Fibroblast of gingiva (primary cell): ENCODE data around the gene S100A14.
"Not testable (repeated sequence)": the region's sequence is repeated elsewhere in the genome, so short reads cannot be mapped to it uniquely, and the experiment has no call there.

Experiments used
- DNase-seq: peaks from one replicate; pipeline ENCODE4 v3.0.0-alpha.2; 2011; ENCODE audit warnings: low read depth

S100A14 gene

DNA sequence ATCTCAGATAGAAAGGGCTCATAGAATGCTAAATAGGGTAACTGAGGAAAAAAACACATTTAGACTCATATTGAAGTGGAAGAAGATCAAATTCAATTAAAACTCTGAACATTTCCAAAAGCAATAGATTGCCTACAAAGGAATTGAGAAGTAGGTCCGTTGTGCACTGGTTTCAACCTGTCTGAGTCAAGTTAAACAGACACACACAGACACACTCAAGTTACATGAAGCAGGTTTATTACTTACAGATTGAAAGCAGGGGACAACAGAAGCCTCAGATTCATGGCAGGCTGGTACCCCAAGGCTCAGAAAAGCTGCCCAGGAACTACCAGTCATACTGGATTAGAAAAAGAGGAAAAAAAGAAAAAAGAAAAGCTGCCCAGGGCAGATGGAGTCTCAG, 29.8 kb downstream of the S100A14 start:
- DNase-seq = no peak

DNA sequence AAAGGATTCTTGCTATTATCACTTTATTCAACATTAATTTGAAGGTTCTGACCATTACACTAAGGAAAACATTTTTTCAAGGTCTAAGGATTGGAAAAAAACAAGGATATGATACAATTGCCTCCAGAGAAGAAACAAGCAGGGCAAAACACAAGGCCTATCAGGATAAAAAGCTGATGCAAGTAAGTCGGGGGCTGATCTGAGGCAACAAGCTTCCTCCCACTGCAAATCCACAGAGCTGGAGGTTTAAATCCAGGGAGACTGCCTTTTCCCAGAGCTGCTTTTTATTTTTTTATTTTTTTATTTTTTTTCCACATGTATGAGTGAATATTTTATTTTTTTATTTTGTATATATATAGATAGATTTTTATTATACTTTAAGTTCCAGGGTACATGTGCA, 31.1 kb downstream of the S100A14 start:
- DNase-seq = no peak

DNA sequence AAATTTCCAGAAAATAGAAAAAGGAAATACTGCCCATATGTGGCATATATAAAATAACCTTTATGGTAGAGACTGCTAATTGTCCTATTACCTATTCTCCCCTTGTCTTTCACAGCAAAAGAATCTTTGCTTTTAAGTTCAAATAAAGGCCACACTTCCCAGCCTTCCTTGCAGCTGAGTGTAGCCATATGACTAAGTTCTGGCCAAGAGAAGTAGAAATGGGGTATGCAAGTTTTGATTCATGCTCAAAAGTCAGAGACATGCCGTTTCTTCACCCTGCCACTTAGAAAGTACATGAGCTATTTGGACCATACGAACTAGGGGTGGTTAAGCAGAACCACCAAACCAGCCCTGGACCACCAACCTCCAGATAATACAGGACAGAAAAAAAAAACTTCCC, 32.1 kb downstream of the S100A14 start:
- DNase-seq = no peak

DNA sequence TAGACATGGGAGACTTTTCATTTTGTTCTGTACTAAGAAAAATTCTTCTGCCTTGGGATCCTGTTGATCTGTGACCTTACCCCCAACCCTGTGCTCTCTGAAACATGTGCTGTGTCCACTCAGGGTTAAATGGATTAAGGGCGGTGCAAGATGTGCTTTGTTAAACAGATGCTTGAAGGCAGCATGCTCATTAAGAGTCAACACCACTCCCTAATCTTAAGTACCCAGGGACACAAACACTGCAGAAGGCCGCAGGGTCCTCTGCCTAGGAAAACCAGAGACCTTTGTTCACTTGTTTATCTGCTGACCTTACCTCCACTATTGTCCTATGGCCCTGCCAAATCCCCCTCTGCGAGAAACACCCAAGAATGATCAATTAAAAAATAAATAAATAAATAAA, 32.6 kb downstream of the S100A14 start:
- not testable (repeated sequence) for DNase-seq

DNA sequence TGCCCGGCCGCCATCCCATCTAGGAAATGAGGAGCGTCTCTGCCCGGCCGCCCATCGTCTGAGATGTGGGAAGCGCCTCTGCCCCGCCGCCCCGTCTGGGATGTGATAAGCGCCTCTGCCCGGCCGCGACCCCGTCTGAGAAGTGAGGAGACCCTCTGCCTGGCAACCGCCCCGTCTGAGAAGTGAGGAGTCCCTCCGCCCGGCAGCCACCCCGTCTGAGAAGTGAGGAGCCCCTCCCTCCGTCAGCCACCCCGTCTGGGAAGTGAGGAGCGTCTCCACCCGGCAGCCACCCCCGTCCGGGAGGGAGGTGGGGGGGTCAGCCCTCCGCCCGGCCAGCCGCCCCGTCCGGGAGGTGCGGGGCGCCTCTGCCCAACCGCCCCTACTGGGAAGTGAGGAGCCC, 33.3 kb downstream of the S100A14 start:
- DNase-seq = not testable (repeated sequence)

DNA sequence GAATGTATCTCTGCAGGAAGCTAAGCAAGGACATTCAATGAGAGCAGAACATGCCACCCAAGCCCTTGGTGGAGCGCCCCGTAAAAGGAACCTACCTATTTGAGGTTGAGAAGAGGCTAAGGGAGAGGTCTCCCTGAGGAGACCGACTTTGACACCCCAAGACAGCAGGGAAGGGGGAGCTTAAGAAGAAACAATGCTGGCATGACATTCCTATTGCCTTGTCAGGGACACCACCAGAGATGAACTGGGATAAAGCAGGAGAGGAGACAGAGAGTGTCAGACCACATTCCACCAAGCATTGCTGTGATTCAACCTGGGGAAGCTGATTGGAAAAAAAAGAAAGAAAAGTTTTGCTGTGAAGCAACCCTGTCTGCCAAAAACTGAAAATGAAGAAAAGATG, 37.2 kb downstream of the S100A14 start:
- DNase-seq = no peak

DNA sequence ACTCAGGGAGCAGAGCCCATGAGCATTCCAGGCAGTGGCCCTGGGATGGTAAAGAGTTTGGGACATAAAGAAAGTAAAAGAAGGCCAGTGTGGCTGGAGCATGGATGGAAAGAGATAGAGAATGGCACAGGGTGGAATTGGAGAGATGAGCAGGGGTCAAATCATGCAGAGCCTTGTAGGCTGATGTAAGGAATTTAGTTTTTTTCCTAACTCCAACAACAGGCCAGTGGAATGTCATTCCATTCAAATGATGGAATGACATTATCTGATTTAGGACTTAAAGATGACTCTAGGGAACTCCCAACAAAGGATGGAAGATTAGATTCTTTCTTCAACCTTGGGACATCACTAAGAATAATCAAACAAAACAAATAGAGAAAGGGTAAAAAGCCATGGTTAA, 37.6 kb downstream of the S100A14 start:
- DNase-seq = no peak

DNA sequence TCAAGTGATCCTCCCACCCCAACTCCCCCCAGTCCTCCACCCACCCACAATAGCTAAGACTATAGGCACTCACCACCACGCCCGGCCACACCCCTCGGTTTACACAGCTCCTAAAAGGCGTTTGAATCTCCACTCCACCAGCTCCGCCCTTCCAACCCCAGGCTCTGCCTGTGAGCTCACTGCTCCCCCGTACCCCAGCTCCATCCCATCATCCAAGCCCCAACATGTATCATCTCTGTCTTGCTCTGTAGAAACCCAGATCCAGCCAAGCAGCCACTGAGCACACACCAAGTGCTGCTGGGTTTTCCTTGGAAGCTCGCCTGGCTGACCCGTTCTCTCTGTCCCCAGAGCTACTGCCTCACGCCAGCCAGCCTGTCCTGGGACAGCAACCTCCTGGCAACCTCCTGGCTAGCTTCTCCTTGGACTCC, 38.5 kb downstream of the S100A14 start:
- DNase-seq = no peak

DNA sequence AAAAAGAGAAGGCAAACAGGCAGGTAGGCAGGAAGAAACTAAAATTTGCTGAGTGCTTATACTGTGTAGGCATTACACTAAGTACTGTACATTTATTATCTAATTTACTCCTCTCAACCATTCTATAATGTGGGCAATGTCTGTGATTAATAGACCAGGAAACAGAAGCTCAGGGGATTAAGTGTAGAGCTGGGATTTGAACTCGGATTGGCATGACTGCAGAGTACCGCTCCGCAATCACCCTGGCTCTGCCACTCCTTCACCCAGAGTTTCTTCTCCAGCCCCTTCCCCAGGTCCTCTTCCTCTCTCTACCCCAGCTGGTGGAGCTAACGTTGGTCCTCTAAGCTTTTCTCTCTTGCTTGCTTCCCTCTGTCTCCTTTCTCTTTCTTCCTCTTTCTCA, 39.0 kb downstream of the S100A14 start:
- DNase-seq = no peak

DNA sequence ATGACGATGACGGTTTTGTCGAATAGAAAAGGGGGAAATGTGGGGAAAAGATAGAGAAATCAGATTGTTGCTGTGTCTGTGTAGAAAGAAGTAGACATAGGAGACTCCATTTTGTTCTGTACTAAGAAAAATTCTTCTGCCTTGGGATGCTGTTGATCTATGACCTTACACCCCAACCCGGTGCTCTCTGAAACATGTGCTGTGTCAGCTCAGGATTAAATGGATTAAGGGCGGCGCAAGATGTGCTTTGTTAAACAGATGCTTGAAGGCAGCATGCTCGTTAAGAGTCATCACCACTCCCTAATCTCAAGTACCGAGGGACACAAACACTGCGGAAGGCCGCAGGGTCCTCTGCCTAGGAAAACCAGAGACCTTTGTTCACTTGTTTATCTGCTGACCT, 40.6 kb downstream of the S100A14 start:
- DNase-seq = not testable (repeated sequence)

DNA sequence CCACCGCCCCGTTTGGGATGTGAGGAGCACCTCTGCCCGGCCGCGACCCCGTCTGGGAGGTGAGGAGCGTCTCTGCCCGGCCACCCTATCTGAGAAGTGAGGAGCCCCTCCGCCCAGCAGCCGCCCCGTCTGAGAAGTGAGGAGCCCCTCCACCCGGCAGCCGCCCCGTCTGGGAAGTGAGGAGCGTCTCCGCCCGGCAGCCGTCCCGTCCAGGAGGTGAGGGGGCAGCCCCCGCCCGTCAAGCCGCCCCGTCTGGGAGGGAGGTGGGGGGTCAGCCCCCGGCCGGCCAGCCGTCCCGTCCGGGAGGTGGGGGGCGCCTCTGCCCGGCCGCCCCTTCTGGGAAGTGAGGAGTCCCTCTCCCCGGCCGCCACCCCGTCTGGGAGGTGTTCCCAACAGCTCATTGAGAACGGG, 41.0 kb downstream of the S100A14 start:
- DNase-seq = not testable (repeated sequence)

DNA sequence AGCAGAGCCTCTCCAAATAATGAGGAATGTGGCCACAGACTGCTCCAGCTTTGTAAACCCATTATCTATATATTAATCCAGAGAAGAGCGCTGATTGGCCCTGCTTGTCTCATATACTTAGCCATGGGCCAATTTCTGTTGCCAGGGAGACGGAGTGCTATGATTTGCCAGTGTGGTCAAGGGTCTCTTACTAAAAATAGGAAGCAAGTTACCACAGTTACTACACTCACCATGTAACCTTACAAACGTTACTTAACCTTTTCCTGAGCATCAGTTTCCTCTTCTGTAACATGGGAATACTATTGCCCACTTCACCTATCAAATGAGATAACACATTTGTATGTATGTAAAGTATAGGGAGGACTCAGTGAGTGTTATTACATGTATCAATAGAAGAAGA, 42.8 kb downstream of the S100A14 start:
- no peak for DNase-seq

DNA sequence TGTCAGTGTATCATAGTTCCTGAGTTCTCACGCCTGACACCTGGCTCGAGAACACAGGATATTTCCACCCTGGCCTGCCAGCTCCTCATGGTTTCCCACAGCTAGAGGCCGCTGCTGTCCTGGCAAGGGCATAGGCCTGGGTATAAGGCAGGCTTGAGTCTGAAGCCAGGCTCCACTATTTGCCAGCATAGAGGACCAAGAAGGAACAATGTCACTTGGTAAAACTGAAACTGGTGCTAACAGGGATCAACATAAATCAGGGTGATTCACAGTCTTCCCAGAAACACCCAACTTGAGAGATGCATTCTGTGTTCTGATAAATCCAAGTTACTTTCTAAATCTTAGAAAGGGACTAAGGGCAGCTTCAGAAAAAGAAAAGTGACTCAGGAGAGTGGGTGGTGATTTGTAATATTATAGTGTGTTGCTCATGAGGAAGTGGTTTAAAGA, 43.5 kb downstream of the S100A14 start:
- DNase-seq = peak; percentile 80

DNA sequence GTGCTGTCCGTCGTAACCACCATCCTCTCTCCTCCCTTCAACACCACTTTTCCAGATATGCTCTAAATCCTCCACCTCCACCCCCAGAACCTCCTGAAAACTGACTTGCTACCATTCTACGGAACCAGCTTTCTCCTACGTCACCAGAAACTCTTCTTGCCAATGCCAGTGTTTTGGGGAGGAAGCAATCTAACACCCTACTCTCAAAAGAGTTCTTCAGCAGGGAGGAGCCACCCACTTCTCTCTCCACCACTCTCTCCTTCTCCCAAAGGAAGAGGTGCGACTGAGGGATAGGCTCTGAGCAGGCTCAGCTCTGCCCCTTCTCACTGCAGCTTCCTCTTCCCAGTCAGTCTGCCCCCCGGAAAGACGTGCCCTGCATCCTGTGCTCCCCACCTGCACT, 44.4 kb downstream of the S100A14 start:
- no peak for DNase-seq

DNA sequence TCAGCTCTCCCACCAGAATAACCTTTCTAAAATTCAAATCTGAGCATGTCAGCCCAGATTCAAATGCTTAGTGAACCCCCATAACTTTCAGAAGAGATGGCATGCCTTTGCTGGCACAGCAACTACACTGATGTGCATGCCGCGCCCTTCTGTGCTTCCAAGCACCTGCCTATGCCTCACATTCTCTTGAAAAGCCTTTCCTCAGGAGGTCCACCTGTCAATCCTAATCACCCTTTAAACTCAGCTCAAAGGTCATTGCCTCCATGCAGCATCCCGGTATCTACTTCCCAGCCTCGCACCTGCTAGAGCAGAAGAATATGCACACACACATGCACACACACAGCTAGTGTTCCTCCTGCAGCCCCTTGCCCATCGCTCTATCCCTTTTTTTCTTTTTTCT, 45.3 kb downstream of the S100A14 start:
- DNase-seq = no peak

DNA sequence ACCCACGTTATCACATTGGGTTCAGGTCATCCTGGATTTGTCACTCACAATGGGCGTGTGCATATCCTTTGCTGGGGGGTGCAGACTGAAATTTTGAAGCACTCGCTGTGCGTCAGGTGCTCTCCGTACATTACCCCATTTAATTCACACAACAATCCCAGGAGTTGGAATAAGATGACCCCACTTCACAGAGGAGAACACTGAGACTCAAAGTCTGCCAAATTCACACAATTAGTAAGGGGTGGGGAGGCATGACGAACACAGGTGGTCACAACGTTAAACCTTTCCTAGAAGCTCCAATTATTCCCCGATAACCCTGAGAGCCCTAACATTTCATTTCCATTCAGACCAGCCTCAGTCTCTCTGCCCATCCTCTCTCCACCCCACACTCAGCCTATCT, 46.7 kb downstream of the S100A14 start:
- no peak for DNase-seq

DNA sequence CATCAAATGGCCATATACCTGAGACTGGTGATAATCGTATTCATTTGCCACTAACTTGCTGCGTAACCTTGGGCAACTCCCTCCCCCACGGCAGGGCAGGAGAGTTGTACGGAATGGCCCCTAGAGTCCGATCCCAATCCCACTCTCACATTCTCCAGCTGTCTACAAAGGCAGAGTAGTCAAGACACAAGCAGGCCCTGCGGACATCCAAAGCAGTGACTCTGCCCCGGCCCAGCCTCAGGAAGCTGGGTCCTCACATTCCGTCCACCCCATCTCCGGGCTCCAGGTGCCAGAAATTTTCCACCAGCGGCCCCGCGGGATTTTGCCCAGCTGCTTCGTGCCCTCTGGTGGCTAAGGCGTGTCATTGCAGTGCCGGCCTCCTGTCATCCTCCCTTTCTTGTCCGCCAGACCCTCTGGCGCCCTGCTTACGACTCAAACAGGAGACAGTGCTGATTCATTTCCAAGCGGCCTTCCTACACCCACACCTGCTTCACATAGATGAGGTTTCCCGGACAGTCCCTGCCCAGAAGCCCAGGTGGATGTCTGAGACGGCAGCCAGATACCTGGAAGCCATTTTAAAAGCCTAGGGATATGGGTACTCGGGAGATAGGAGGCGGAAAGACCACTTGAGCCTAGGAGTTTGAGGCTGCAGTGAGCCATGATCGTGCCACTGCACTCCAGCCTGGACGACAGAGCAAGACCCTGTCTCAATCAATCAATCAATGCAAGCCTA, 47.6 kb downstream of the S100A14 start:
- DNase-seq = peak; percentile 71

DNA sequence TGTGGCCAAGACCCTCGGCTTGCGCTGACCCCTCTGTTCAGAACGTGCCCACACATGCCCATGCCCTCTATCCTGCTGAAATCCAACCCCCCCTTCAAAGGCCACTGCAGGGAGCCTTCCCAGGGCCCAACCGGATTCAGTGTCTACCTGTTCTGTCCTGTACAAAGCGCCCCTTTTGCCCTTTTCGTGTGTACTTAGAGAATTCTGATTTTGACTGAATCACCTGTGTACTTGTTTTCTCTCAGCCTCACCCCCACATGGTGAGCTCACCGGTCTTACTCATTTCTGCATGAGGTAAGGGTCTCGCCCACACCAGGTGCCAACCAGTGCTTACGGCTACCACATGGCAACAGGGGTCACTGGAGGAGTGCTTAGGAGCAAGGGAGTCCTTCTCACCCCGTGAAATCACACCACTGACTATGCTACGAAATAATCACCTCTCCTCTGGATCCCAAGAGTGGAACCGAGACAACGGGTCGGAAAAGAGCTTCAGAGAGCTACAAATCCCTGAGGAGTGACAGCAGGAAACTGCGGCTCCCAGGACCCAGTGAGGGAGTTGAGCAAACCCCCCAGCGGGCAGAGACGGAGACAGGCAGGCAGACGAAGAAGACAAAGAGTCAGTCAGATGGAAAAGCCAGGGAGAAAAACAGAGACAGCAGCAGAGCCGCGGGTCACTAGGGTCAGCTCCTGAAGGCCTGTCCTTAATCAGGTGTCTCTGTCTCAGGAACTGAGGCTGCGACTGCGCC, 48.3 kb downstream of the S100A14 start:
- DNase-seq = no peak

DNA sequence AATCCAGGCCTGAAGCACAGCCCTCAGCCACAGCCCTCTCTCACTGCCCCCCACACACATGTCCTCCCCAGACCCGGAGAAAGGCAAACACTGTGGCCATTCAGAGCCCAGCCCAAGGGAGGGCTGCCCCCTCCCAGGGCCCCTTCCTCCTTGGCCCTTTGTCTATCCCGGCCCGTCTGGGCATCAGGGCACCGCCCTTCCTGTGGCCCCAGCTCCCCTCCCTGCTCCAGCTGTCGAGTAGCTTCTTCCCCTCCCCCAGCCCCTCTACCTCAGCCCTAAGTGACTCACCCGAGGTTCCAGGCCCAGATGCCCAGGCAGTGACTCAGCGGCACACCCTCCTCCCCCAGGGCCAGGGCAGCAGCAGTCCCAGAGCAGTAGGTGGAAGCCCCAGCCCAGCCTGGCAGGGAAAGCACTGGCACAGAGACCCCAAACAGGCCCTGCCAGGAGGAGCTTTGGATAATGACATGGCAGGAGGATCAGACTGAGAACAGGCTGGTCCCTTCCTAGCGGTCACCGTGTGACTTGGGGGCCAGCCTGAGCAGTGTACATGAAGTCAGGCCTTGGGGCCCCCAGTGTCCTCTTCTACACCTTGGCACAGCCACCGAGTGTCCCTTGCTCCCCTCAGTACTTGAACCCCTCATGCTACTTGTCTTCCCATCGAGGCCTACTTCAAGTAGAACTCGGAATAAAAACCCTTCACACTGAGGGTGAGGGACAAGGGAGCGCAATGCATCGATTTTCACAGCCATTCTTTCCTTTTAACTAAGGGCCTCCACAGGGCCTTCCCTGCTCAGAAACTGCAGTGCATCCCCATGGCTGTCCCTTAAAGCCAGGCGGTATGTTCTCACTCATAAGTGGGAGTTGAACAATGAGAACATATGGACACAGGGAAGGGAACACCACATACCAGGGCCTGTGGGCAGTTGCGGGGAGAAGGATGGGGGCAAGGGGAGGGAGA, 49.4 kb downstream of the S100A14 start:
- peak; percentile 97 for DNase-seq

DNA sequence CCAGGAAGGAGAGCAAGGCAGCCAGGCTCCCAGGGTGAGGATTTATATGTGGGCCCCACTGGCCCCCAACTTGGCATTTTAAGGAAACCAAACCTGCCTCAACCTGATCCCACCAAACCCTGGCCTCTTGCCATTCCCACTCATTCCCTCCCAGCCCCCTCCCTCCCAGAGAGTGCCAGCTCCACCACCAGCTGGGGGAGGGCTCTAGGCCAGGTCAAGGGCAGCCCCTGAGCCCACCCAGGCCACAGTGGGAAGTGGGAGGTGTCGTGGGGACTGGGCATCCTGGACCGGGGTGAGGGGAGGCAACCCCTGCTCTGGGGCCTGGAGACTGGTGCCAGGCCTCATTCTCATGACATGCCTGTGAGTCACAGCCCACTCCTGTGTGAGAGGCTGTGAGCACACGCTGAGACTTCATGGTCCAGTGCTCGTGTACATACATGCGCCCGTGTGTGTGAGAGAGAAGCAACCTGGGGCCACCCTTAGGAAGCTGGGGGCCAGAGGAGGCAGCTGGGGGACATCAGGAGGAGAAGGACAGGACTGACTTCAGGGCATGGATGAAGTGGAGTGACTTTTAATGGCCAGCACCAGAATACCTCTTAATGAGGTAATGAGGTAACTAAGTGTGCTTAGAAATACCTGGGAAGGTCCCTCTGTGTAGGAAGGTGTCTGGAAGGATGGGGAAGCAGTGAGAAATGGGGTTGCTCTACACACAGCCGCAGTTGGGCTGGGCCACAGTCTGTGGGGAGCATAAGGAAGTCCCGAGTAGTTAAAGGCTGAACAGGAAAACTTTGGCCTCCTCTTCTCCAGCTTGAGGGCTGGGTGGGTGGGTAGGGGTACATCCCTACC, 50.4 kb downstream of the S100A14 start, which contains the start of gene S100A2:
Gene S100A2, minus strand, starts transcription at position 316 of the 846 bp plus-strand sequence. CDS start 1,967 bp downstream, outside the sequence.
- DNase-seq = peak; percentile 84
